CD4-positive, alpha-beta T cell treated with Interleukin-17A for 4 hours (primary cell): ENCODE results near the gene EMP2.

Experiments used
- DNase-seq: peaks from one replicate; pipeline ENCODE4 v3.0.0-alpha.2; 2020; ENCODE audit warnings: mixed read lengths

Gene EMP2

GRCh38 chr16:10609402-10609774 lies 29.0 kb upstream of the EMP2 start:
- DNase-seq: no peak

GRCh38 chr16:10608687-10609401 lies 28.4 kb upstream of the EMP2 start:
- DNase-seq: no peak

GRCh38 chr16:10607157-10607556 lies 26.8 kb upstream of the EMP2 start:
- no peak for DNase-seq

- DNase-seq: no peak
Observed at GRCh38 chr16:10606607-10607006, 26.2 kb upstream of the EMP2 start.

GRCh38 chr16:10605636-10606035 lies 25.2 kb upstream of the EMP2 start:
- DNase-seq: no peak

DNA sequence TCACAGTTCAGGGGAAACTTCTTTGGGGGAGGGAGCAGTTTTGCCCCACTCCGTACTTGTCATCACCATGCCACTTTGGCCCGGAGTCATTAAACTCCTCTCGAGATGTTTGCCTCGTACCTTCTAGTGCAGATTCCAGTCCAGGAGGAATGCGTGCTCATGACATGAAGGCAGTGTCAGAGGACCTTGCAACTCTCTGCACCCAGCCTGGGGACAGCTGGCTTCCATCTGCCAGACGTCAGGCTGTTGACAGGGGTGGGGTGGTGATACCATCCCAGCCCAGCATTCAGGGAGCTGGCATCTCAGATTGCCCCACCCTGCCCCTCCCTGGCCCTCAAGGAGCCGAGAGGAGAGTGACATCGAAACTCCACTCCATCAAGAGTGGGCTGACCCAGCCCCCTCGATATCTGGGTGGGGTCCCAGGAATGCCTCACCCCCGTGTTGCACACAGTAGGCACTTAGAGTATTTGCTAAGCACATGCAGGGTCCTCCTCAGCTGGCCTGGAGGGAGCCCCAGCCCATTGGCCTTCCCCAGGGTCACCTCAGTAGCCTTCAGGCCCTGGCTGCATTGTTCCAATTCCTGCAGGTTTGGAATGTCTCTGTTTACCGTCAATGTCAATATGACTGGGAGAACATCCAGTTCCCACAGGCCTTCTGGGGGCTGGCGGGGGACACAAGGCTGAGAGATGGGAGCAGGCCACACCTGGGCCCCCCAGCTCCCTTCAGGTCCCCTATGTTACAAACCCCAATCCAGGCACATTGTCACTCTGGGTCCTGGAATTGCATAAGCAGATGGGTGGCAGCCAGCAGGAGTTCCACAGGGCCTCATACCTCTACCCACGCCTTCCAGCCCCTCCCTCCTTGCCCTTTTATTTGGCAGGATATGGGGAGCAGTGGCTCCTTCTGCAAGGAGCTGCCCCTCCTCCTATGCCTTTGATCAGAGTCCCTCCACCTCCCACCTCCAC lies 21.3 kb upstream of the EMP2 start:
- DNase-seq: no peak

DNA sequence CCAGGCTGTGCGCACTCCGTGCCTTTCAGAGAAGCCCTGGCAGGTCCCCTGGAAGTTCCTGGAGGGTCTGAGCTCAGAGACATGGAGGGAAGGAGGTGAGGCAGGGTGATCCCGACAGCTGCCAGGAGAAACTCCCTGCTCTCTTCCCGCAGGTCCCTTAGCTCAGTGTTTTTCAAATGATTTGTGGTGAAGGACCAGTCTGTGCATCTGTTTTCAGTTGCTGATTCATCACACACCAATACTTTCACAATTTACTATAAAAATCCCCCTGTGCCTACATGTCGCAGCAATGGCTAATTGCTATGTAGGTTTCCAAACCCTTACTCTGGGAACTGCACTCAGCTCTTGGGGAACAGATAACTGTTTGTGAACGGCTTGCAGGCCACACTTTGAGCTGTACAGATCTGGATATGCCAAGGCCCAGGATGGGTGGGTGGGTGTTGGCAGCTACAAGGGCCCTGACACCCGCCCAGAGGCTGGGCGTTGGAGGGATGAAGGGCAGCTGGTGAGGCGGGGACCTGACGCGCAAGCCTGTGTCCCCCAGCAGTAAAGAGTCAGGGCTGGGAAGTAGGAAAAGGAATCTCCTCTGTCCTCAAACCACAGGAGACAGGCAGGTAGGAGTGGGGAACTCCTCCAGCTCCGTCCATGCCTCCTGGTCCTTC lies 20.5 kb upstream of the EMP2 start:
- no peak for DNase-seq

DNA sequence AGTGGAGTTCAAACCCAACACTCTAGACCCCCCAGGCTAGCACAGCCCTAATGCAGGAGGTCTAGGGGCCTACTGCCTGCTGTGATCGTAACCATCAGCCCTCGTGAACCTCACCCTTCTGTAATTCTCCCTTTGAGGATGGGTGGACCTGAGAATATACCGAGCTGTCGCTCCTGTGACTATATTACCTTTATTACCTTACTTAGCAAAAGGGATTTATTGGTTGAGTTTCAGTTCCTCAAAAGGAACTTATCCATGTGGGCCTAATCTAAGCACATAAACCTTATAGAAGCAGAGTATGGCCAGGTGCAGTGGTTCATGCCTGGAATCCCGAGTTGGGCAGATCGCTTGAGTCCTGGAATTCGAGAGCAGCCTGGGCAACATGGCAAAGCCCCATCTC lies 19.2 kb upstream of the EMP2 start:
- DNase-seq: no peak

- DNase-seq: no peak
Observed at GRCh38 chr16:10598157-10598556, 17.8 kb upstream of the EMP2 start.

- no peak for DNase-seq
Observed at GRCh38 chr16:10597187-10597601, 16.8 kb upstream of the EMP2 start.

DNA sequence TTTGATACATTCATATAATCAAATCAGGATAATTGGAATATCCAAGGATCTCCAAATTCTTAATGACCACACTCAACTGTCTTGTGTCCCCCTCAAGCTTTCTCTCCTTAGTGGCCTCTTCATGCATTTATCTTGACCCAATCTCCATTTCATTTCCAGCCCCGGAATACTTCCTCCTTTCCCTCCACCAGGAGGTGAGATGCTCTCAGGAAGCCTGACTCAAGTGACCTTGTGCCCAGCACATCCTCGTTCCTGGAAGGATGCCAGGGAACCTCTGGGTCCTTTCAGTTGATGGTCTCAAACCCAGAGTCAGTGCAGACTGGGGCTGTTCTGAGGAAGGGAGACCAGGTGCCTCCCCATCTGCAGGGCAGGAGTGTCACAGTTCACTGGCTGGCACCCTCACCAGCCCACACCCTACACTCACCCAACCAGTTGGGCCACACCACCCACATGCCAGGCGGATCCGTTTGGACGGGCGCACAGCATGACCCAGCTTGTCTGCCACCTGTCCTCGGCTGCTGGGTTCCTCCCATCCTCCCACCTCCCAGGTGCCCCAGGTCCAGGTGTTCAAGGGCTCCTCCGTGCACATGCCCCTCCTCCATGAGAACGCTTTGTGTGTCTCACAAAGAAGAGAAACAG lies 14.0 kb upstream of the EMP2 start:
- no peak for DNase-seq

- no peak for DNase-seq
Observed at GRCh38 chr16:10592611-10593010, 12.2 kb upstream of the EMP2 start.

DNA sequence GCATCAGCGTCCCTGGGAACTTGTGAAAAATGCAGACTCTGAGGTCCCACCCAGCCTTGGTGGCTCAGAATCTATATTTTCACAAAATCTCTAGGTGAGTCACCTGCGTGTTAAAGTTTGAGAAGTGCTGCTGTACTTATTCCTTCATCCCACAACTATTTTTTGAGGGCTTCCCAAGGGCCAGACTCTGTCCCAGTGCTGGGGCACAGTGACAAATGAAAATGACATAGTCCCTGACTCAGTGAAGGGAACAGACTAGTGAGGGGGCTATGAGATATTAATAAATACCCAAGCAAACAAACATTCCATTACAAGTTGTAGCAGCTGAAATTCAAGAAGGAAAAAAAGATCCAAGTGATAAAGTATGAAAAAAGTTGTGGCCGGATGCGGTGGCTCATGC lies 9.9 kb upstream of the EMP2 start:
- DNase-seq: no peak

DNA sequence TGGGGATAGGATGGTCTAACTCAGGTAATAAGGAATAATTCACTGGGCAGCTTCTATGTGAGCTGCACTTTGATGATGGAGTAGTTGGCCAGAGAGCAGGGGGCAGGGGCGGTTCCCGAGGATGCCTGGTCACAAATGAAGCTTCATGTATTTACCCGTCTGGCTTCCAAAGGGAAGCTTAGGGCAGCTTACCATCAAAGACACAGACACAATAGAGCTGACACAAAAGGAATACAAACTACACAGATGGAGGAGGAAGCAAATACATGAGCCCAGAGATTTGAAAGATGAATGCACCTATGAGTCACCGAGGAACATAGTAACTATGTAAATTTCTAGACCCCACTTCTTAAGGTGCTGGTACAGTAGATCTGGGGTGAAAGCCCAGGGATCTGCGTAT lies 8.7 kb upstream of the EMP2 start:
- DNase-seq: no peak

DNA sequence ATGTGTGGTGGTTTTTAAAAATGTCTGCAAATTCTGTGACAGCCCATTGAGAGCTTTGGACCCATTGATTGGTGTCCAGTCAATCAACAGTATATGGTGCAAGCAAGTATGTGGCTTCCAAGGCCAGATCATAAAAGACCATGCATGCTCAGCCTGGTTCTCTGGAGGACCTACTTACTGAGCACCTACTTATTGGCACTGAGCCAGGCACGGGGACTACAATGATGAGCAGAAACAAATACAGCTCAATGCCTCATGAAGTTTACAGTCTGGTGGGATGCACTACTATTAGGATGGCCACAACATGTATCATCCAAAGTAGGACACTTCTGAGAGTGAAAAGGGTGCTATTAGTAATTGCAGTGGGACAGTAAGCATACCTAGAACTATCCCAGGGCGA lies 7.2 kb upstream of the EMP2 start:
- DNase-seq: no peak

- DNase-seq: no peak
Observed at GRCh38 chr16:10584981-10585438, 4.6 kb upstream of the EMP2 start.

DNA sequence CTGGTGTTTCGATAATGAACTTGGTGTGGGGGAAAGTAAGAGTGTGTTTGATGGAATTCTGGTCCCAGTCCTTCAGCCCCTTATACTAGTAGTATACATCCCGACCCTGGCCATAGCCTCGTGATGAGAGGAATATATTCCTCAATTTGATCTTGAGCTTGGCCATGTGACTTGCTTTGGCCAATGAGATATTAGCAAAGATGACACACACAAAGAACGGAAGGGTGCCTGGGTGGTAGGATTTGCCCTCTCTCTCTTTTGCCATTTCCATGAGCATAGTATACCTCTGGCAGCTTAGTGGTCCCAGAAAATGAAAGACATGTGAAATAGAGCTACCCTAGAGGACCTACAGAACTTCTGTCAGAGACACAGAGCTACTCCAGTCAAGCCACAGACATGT lies 2.9 kb upstream of the EMP2 start:
- no peak for DNase-seq

DNA sequence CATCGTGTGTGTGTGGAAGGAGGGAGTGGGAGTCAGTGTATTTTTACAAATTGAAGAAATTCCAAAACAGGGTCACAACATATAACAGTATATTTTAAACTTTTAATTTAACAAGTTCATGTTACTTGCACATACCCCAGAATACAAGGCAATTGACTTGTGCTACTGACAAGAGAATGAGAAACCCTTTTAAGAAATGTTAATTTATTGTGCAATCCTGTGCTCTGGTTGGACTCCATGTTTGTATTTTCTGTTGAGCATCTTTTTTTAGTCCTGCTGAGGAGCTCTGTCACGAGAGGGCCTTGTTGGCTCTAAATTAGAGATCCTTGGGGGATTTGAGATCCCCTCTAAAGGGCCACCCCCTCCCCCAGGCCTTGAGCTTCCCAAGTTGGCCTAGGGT lies 1.1 kb upstream of the EMP2 start:
- no peak for DNase-seq

DNA sequence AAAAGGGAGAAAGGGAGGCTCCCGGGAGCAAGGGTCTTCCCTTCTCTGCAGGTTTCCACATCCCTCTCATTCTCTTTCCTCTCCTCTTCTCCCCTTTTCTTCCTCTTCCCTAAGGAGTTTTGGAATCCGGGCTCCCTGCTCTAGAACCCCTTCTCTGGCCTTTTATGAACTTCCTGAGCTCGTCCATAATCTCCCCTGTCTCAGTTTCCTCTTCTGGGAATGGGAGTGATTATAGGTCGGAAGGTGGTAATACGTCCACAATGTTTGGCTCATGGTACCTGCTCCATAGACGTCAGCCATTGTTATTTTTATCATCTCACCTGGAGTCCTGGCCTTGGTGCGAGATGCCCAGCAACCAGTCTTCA lies 467 bp upstream of the EMP2 start:
- DNase-seq: no peak

DNA sequence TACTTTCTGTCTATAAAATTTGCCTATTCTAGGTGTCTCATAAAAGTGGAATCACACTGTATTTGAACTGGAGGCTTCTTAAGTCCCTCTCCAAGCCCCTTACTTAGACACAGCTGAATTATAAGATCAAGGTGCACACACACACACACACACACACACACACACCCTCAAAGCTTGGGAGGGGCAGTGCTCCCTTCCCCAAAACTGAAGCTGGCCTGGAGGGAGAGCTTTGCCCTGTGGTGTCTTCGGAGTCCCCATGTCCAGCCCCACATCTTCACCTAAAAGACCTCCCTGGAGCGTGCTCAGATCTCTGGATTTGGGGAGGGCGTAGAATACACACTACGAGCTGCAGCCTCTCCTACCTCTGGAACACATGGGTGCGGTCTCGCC lies 828 bp downstream of the EMP2 start:
- DNase-seq: no peak

- DNase-seq: no peak
Observed at GRCh38 chr16:10578474-10579316, 1.7 kb downstream of the EMP2 start.
